SK-N-MC (cell line): ENCODE measurements around the gene PACSIN3.

Experiments
- EZH2 ChIP-seq: fragments of 200-600 bp; sonication (generic); IDR thresholded peaks from one replicate; pipeline ENCODE4 v1.6.1; 2017; ENCODE audit warnings: antibody characterized with exemption
- POLR2AphosphoS5 ChIP-seq: IDR thresholded peaks from 2 replicates; pipeline ENCODE4 v1.6.1; 2012; ENCODE audit warnings: mild to moderate bottlenecking, low read depth, low read length, borderline replicate concordance

DNA sequence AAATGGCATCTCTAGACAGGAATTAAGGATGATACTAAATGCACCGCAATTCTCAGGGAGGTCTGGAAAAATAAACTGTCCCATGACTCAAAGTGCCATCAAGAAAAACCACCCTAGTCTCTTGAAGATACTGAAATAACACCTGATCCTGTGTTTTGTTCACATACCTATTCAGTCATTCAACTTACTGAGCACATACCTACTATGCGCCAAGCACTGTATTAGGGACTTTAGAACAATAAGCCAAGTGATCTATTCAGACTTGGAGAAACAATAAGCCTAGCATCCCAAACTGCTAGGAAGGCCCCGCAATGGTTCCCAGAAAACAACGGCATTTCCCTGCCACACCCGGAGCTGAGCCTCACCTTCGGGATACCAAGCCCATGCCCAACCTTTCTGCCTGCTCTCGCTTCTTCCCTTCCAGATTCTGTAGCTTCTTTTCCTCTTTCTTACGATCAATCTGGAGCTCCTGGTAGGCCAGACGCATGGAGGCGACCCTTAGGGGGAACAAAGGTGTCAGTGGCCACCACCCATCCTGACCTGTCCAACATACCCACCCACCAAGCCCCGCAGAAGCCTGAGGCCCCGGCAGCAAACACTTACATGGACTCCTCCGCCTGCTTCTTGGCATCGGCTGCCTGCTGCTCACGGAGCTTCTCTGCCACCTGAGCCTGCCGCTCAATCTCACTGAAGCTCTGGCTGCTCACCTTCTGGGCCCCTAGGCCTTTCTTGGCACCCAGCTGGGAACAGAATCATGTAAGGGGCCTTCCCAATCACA, 15.0 kb downstream of the PACSIN3 start:
- no peak for TF ChIP-seq POLR2AphosphoS5
- no peak for TF ChIP-seq EZH2
